ENCODE data around the gene DISC1. TPM values are rescaled to one million over a fixed set of nuclear protein-coding genes. Genes with fewer than 3 reads are reported as not detected.

DISC1 gene
- total and polyA plus RNA-seq, 2 experiments from 2014 or later: 2.1 to 6.5 TPM

- no peaks in the 10 kb centered on the region for H3K9me3 Mint-ChIP-seq
- TF ChIP-seq ZNF462 (CRISPR knock-in tag; IDR thresholded peaks at IDR 0.05) (no peak), EZH2 (IDR thresholded peaks at IDR 0.05; ENCODE audit: low read depth, unreplicated experiment) (no peak), ETS1 (IDR thresholded peaks at IDR 0.05) (no peak), CTCF (conservative IDR thresholded peaks at IDR 0.05; ENCODE audit: low read depth in 2 of 2) (no peak), ZNF114 (CRISPR knock-in tag; IDR thresholded peaks at IDR 0.05) (no peak), NANOG (IDR thresholded peaks at IDR 0.05; ENCODE audit: borderline replicate concordance) (no peak), STAT1 (IDR thresholded peaks at IDR 0.05; ENCODE audit: unreplicated experiment) (no peak), EZH2phosphoT487 (IDR thresholded peaks at IDR 0.05; ENCODE audit: unreplicated experiment) (no peak), REST (IDR thresholded peaks at IDR 0.05; ENCODE audit: unreplicated experiment) (no peak), ZNF331 (CRISPR knock-in tag; IDR thresholded peaks at IDR 0.05; ENCODE audit: low read depth) (no peak)
- H3K79me2 ChIP-seq (replicated peaks; ENCODE audit: insufficient read depth): no peaks in the 10 kb centered on the region
- H3K27me3 ChIP-seq (ENCODE audit: insufficient read depth): no peaks in the 10 kb centered on the region
- H3K27ac ChIP-seq (ENCODE audit: low read depth): no peak overlapping the region
- no peak for DNase-seq (ENCODE audit: low spot score)
- no peaks in the 10 kb centered on the region for H3K36me3 ChIP-seq (ENCODE audit: insufficient read depth)
- no peak overlapping the region for H2AFZ ChIP-seq
- H3K36me3 Mint-ChIP-seq (ENCODE audit: low read depth): no peaks in the 10 kb centered on the region
- H3K27ac Mint-ChIP-seq: no peak overlapping the region
- H4K20me1 ChIP-seq (replicated peaks; ENCODE audit: insufficient read depth): no peaks in the 10 kb centered on the region
- H3K9me2 ChIP-seq (ENCODE audit: insufficient read depth): no peaks in the 10 kb centered on the region
- ATAC-seq: no peak
- H3K4me2 ChIP-seq: no peak overlapping the region
- no peaks in the 10 kb centered on the region for H3F3A ChIP-seq (replicated peaks; ENCODE audit: low read depth)
- H3K4me1 ChIP-seq (ENCODE audit: insufficient read depth): no peaks in the 10 kb centered on the region
- peaks cover 3% of the 10 kb centered on the region; the same call in 2 of the 3 replicates for H3K4me1 Mint-ChIP-seq
- no peaks in the 10 kb centered on the region for H3K27me3 Mint-ChIP-seq (ENCODE audit: insufficient read depth, low read depth, poor library complexity)
- no peak overlapping the region for H3K4me3 ChIP-seq
- no peak overlapping the region for H3K4me3 Mint-ChIP-seq
Observed at GRCh38 chr1:231715816-231716722, 89.5 kb downstream of the DISC1 start.
